MM.1S (cell line): ENCODE measurements around the gene TAF1B.

Experiments
- EZH2 ChIP-seq: fragments of 300-600 bp; sonication (generic); optimal IDR thresholded peaks from 2 replicates; pipeline ENCODE3; 2017; ENCODE audit warnings: low read depth, mild to moderate bottlenecking, antibody characterized with exemption, low read length, mixed read lengths
- EZH2phosphoT487 ChIP-seq: fragments of 300-600 bp; sonication (generic); IDR thresholded peaks from 2 replicates; pipeline ENCODE4 v1.6.1; 2018; ENCODE audit warnings: antibody characterized with exemption, low read length
- TF ChIP-seq, protein P1 (sequence below): fragments of 300-600 bp; sonication (generic); IDR thresholded peaks from 2 replicates; pipeline ENCODE4 v1.5.1; 2016; ENCODE audit warnings: antibody characterized with exemption, low read length, mixed read lengths

DNA sequence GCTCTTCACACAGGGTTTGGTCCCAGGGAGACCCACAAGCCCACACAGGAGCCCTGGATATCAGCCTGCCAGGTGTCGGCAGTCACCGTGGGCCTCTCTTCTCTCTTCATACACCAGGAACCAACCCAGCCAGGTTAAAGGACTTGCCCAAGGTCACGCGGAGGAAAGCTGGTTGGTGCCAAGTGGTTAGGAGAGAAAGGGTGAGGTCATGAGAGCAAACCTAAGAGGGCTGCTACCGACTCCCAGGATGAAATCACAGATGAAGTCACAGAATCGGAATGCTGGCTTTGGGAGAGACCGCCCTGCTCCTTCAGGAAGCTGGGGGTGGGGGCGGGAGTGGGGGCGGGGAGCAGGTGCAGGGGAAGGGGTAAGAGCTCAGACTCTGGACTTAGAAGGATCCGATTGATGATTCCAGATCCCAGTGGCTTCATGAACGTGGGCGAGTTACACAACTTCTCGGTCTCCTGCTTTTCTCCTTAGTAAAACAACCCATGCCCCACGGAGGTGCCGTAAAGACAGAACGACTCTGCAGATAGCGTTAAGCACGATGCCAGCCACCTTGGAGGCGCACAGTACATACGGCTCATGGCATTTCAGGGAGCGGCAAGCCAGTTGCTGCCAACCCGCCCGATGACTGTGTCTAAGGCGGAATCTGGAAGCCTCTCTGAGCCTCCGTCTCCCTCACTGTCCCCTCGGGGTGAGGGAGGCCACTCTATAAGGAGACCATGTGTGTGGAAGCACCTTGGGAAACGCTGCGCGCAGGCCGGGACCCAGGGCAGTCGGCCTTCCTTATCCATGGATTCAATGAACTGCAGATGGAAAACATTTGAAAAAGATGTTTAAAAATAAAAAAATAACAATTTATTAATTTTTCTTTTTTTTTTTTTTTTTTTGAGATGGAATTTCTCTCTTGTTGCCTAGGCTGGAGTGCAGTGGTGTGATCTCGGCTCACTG, 23.0 kb upstream of the TAF1B start:
- TF ChIP-seq, protein P1, sequence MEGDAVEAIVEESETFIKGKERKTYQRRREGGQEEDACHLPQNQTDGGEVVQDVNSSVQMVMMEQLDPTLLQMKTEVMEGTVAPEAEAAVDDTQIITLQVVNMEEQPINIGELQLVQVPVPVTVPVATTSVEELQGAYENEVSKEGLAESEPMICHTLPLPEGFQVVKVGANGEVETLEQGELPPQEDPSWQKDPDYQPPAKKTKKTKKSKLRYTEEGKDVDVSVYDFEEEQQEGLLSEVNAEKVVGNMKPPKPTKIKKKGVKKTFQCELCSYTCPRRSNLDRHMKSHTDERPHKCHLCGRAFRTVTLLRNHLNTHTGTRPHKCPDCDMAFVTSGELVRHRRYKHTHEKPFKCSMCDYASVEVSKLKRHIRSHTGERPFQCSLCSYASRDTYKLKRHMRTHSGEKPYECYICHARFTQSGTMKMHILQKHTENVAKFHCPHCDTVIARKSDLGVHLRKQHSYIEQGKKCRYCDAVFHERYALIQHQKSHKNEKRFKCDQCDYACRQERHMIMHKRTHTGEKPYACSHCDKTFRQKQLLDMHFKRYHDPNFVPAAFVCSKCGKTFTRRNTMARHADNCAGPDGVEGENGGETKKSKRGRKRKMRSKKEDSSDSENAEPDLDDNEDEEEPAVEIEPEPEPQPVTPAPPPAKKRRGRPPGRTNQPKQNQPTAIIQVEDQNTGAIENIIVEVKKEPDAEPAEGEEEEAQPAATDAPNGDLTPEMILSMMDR, result no peak
- TF ChIP-seq EZH2 (no peak), EZH2phosphoT487 (no peak)
